UCSD-AML1 (cell line): Measurements from ENCODE around the gene ALPK3.

ENCODE experiments used
- DNase-seq: peaks from one replicate; lab custom pipeline; 2025; ENCODE audit not compliant: unreplicated experiment; lab: John Stamatoyannopoulos, UW

ALPK3 gene, protein sequence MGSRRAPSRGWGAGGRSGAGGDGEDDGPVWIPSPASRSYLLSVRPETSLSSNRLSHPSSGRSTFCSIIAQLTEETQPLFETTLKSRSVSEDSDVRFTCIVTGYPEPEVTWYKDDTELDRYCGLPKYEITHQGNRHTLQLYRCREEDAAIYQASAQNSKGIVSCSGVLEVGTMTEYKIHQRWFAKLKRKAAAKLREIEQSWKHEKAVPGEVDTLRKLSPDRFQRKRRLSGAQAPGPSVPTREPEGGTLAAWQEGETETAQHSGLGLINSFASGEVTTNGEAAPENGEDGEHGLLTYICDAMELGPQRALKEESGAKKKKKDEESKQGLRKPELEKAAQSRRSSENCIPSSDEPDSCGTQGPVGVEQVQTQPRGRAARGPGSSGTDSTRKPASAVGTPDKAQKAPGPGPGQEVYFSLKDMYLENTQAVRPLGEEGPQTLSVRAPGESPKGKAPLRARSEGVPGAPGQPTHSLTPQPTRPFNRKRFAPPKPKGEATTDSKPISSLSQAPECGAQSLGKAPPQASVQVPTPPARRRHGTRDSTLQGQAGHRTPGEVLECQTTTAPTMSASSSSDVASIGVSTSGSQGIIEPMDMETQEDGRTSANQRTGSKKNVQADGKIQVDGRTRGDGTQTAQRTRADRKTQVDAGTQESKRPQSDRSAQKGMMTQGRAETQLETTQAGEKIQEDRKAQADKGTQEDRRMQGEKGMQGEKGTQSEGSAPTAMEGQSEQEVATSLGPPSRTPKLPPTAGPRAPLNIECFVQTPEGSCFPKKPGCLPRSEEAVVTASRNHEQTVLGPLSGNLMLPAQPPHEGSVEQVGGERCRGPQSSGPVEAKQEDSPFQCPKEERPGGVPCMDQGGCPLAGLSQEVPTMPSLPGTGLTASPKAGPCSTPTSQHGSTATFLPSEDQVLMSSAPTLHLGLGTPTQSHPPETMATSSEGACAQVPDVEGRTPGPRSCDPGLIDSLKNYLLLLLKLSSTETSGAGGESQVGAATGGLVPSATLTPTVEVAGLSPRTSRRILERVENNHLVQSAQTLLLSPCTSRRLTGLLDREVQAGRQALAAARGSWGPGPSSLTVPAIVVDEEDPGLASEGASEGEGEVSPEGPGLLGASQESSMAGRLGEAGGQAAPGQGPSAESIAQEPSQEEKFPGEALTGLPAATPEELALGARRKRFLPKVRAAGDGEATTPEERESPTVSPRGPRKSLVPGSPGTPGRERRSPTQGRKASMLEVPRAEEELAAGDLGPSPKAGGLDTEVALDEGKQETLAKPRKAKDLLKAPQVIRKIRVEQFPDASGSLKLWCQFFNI (N-terminal part only)

DNA sequence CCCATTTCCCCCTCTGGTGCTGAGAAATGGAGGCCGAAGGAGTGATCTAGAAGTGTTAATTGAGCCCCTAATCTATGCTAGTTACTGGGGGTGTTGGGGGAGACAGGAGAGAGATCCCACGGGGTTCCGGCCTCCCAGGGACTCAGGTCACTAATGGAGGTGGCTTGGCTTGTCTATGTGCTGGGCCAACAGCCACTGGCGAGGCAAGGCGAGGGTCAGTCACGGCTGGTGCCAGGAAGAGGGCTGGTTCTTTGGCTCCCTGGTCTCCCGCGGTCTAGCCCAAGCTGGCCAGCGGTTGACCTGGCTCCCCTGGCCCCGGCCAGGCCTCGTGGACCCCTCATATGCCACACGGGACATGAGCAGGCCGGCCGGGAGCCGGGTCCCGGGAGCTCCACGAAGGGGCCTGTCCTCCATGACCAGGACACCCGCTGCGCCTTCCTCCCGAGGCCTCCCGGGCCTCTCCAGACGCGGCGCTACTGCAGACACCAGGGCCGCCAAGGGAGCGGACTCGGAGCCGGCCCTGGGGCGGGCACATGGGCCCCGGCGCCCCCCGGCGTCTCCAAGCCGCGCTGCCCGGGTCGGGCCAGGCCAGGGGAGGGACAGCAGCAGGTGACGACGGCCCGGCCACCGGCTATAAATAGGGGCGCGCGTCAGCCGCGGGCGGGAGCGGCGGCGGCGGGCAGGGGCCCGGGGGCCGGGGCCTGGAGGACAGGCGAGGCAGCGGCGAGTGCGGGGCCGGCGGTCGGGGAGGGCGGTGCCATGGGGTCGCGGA is at the start of gene ALPK3:
Gene ALPK3, plus strand, starts transcription at position 663 of the 772 bp plus-strand sequence. Its CDS starts 97 bp downstream, at position 760.
- no peak for DNase-seq

DNA sequence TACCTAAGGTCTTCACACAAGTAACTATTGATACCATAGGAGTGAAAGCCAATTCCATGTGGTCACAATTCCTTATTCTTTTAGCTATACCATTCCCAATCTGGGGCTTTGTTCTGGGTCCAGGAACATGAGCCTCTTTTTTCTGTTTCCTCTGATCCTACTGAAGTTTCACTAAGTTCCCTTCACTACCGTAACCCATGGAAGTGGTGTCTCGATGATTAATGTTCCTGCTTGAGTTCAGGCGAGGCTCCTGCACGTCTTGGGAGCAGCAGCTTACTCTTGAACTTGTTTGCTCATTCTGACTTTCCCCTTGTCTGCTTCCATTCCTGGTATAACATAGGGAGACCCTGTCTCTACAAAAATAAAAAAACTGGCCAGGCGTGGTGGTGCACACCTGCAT is 45.1 kb upstream of the ALPK3 start:
- DNase-seq: no peak

DNA sequence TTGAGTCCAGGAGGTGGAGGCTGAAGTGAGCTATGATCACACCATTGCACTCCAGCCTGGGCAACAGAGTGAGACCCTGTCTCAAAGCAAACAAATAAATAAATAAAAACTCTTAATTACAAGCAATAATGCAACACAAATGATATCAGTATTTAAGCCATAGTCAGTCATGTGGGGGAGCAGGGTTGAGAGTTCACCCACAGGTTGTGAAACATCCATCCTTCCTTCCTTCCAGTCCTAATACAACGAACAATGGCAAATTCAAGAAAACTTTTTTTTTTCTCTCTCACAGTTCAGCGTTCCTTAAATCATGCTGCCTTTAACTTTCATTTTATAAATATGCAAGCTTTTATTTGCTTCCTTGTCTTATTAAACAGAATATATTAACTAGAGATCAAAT is 44.7 kb upstream of the ALPK3 start:
- DNase-seq: no peak

DNA sequence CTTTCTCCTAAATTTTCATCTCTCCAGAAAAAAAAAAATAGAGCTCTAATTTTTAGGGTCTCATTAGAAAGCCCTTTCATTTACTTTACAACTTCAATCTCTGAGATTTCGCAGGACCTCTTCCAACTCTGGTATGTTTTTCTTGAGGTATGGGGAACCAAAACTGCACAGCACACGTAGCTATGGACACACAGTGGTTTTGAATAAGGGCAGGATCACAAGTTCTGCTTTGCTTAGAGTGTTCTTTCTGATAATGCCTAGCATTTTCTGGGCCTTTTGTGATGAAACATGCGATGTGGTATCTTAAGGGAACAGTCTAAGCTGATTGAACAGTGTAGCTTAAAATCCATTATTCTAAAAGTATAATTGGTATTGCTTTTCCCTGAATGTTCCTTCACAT is 43.4 kb upstream of the ALPK3 start:
- DNase-seq: no peak

DNA sequence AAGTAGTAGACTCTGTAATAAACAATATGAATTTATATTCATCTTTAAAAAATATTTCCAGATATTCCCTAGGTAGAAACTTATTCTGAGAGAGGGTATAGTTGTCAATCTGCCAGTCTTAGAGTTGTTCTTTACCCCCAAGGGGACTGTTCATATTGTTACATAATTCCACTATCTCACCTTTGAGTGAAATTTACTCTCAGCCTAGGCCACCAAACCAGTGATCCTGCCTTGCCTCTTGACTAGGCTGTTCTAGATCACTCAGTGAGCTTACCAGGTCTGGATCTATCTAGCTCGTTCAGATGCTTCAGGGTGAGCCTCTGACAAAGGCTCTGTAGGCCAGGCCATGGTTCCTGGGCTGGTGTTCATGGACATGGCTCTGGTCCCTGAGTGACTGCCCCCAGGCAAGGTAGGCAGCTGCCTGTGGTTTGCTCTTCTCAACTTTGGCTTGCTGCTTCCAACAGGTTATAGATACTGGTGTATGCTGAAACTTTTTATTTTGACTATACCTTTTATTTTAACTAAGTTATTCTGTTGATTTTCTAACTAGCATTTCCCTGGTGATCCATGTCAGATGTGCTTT is 41.2 kb upstream of the ALPK3 start:
- DNase-seq: no peak

DNA sequence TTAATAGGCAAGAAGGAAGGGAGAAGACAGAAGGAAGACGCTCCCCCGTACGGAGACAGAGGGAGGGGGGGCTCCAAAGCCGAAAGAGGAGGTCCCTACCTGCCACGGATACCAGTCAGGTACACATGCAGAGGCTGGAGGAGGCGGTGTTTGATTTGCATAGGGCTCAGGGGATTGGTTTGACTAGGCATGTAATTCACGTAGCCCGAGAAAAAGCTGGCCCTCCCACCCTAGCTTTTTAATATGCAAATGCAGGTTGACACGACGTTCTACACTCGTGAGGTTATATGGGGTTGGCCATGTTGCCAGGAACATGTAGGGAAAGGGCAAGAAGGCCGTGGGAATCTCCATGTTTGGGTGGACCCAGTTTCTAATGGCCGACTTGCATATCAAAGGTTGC is 39.0 kb upstream of the ALPK3 start:
- no peak for DNase-seq

DNA sequence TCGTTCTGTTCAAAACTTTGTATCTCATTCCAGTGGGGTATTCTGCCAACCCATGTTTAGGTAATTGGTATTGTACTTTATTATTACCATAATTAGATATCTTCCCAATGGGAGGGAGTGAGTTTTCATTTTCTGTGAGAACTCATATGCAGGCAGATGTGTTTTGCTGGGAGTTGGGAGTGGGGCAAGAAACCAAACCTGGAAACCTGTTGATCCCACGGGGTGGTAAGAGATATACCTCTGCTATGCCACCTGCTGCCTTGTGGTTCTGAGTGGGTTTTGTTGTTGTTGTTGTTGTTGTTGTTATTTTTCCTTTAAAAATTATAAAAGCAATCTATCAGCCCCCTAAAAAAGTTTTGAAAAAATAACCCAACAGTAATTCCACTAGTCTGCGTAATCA is 36.7 kb upstream of the ALPK3 start:
- no peak for DNase-seq

DNA sequence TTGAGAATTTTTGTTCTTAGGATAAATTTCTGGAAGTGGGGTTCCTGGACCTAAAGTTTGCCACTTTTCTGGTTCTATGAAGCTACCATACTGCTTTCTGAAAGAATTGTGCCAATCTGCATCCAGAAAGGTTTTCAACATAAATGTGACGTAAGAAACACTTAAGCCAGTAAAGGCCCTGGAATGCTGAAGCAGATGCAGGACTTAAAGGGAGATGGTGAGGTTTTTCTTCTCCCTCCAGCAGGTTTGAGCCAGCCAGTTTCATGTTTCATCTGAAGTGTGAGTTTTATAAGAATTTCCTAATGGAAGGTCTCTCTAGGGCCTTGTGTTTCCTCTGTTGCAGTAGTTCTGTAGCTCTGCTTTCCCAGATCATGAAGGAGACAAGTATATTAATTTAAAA is 35.7 kb upstream of the ALPK3 start:
- no peak for DNase-seq

DNA sequence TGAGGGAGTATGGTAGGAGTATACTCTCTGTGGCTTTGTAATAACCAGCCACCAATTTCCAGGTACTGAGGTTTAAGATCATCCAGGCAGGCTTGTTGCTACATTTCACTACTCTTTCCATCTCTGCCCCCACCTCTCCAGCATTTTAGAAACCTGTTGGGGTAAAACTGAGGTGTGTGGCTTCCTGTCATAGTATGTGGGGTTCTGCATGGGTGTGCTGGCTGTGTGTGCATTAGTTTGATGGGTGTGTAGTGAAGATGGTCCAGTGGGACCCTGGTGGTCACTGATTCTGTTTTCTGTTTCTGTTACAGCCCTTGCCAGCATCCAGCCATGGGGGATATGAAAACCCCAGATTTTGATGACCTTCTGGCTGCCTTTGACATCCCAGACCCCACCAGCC is 34.8 kb upstream of the ALPK3 start:
- DNase-seq: no peak

DNA sequence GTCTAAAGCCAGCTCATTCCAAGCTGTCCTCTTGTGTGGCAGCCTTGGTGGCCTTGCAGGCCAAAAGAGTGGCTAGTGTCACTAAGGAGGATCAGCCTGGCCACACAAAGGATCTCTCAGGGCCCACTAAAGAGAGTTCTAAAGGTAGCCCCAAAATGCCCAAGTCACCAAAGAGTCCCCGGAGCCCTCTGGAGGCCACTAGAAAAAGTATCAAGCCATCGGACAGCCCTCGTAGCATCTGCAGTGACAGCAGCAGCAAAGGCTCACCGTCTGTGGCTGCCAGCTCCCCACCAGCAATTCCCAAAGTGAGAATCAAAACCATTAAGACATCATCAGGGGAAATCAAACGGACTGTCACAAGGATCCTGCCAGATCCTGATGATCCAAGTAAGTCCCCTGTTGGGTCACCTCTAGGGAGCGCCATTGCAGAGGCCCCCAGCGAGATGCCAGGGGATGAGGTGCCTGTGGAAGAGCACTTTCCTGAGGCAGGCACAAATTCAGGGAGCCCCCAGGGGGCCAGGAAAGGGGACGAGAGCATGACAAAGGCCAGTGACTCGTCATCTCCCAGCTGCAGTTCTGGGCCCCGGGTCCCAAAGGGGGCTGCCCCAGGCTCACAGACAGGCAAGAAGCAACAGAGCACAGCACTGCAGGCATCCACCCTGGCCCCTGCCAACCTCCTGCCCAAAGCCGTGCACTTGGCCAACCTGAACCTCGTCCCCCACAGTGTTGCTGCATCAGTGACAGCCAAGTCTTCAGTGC is 33.5 kb upstream of the ALPK3 start:
- DNase-seq: no peak

DNA sequence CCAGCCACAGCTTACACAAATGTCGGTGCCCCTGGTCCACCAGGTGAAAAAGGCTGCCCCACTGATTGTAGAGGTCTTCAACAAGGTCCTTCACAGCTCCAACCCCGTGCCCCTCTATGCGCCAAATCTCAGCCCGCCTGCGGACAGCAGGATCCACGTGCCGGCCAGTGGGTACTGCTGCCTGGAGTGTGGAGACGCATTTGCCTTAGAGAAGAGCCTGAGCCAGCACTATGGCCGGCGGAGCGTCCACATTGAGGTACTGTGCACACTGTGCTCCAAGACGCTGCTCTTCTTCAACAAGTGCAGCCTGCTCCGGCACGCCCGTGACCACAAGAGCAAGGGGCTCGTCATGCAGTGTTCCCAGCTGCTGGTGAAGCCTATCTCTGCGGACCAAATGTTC is 32.9 kb upstream of the ALPK3 start:
- no peak for DNase-seq

DNA sequence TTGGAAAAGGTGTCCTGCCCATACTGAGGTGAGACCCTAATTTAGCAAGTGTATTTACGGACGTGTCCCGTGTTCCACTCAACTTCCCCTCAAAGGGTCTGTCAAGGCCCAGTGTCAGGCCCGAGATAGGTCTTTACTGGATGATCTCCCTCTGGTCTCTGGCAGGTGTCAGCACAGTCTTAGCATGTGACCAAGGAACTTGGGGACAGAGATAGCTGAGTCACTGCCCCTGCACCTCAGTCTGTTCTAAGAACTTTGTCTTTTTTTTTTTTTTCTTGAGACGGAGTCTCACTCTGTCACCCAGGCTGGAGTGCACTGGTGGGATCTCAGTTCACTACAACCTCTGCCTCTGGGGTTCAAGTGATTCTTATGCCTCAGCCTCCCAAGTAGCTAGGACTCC is 32.1 kb upstream of the ALPK3 start:
- DNase-seq: no peak

DNA sequence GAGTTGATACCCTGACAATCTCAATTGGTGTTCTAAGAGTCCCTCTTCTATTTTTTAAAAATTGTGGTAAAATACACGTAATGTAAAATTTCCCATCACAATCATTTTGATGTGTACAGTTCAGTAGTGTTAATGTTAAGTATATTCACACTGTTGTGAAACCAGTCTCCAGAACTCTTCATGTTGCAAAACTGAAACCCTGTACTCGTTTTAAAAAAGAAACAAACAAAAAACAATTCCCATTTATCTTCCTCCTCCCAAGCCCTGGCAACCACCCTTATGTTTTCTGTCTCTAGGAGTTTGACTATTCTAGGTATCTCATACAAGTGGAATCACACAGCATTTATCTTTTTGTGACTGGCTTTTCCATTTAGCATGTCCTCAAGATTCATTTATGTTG is 28.7 kb upstream of the ALPK3 start:
- DNase-seq: no peak

DNA sequence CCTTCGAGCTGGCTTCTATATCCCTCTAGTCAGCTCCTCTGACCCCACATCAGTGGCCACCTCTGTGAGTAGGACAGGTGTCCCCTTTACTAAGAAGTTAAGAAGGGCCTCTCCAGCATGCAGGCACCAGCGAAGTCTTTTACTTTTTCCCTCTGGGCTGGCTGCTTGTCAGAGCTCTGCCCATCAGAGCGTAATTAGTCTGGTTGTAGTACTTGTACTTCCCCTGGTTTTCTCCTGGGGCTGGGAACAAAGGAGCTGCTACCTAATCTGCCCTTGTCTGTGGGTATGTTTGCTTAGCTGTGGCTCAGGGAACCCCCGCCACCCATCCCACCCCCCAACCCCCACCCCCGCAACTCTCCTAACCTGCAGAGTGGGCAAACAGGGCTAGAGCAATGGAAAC is 27.4 kb upstream of the ALPK3 start:
- DNase-seq: no peak

DNA sequence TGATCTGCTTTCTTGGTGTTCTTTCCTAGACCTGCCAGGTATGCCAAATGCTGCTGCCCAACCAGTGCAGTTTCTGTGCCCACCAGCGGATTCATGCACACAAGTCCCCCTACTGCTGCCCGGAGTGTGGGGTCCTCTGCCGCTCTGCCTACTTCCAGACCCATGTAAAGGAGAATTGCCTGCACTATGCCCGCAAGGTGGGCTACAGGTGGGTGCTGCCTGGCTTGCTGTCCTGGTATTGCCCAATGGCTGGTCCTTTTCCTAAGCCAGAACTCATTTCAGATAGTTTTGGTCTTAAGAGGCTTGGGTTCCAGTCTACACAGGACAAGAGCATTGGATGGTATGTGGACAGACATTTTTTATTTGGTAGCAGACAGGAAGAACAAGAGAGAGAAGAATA is 26.5 kb upstream of the ALPK3 start:
- DNase-seq: no peak

DNA sequence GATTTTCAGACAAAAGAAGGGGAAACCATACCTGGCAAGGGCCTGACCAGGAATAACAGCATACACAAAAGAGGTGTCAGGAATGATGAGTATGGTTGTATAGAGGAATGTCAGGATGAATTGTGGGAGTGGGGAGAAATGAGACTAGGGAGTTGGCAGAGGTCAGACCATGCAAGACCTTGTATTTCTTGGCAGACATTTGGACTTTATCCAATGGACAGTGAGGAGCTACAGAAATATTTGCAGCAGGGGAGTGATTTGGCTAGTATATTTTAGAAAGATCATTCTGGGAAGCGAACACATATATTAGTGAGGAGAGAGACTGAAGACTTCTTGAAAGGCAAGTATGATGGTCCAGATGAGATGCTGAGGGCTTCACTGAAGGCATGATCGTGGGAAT is 25.4 kb upstream of the ALPK3 start:
- no peak for DNase-seq

DNA sequence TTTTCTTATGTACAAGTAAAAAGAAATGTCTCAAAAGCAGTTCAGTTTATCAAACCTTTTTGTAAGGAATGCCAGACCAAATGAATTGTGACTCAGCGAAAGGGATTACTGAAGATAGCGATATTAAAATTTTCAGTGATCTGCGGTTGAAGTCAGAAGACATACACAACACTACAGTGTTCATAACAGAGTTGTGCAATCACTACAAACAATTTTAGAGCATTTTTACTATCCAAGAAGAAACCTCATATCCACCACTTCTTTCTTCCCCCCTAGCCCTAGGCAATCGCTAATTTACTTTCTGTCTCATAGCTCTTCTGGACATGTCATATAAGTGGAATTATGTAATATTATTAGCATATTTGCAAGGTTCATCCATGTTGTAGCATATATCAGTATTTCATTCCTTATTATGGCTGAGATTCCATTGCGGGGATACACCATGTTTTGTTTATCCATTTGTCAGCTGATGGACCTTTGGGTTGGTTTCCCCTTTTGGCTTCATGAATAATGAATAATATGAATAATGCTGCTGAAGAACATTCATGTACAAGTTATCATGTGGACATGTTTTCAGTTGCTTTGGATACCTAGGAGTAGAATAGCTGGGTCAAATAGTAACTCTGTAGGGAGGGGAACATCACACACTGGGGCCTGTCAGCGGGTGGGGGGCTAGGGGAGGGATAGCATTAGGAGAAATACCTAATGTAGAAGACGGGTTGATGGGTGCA is 23.6 kb upstream of the ALPK3 start:
- DNase-seq: no peak

DNA sequence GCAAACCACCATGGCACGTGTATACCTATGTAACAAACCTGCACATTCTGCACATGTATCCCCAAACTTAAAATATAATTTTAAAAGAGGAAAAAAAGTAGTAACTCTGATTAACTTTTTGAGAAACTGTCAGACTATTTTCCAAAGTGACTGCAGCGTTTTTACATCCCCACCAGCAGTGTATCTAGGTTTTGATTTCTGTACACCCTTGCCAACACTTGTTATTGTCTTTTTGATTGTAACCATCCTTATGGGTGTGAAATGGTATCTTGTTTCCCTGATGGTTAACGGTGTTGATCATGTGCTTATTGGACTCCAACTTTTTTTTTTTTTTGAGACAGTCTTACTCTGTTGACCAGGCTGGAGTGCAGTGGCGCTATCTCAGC is 23.0 kb upstream of the ALPK3 start:
- no peak for DNase-seq

DNA sequence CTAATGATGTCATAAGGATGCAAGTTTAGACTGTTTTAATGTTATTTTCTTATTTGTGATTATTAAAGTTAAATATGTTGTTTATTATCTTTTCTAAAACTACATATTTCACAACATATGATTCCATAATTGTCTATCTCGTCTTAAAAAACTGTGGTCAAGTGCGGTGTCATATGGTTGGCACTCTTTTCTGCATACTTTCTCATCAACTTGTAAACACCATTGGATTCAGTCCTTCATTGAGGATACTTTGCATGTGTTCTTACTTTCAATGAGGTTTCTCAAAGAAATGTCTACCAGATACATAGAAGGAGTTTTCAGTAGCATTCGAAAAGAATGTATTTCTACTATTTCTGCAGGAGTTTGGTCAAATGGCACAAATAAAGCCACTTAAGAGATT is 22.0 kb upstream of the ALPK3 start:
- no peak for DNase-seq
